Loucy (cell line): ENCODE measurements around the gene NUAK2.

Experiments
- H2AFZ ChIP-seq: fragments of 200-600 bp; sonication (generic); 2 replicates; pipeline ENCODE4 v1.6.0; 2016; ENCODE audit warnings: antibody characterized with exemption, mild to moderate bottlenecking, low read length, moderate library complexity
- H3F3A ChIP-seq: fragments of 200-600 bp; 2 replicates; pipeline ENCODE4 v1.6.0; 2016; ENCODE audit warnings: antibody characterized with exemption, low read depth, mild to moderate bottlenecking
- H3K27me3 ChIP-seq: fragments of 200-600 bp; sonication (generic); 2 replicates; pipeline ENCODE4 v1.6.1; 2014; ENCODE audit warnings: low read length, mild to moderate bottlenecking; ENCODE audit not compliant: insufficient read depth, poor library complexity, severe bottlenecking
- H3K36me3 ChIP-seq: fragments of 200-600 bp; sonication (generic); 2 replicates; pipeline ENCODE4 v1.6.1; 2016; ENCODE audit warnings: low read length; ENCODE audit not compliant: insufficient read depth
- H3K4me1 ChIP-seq: fragments of 200-600 bp; sonication (generic); 2 replicates; pipeline ENCODE4 v1.5.1; 2014; ENCODE audit warnings: low read length, mild to moderate bottlenecking; ENCODE audit not compliant: insufficient read depth, poor library complexity, severe bottlenecking
- H3K4me2 ChIP-seq: fragments of 200-600 bp; sonication (generic); 2 replicates; pipeline ENCODE4 v1.6.0; 2014; ENCODE audit warnings: antibody characterized with exemption, low read length, low read depth, mild to moderate bottlenecking; ENCODE audit not compliant: poor library complexity, severe bottlenecking
- H3K4me3 ChIP-seq: fragments of 200-600 bp; sonication (generic); 2 replicates; pipeline ENCODE4 v1.5.1; 2014; ENCODE audit warnings: low read length, mild to moderate bottlenecking, mixed read lengths; ENCODE audit not compliant: poor library complexity, severe bottlenecking
- H3K79me2 ChIP-seq: fragments of 200-600 bp; sonication (generic); 2 replicates; pipeline ENCODE4 v1.6.1; 2014; ENCODE audit warnings: low read length; ENCODE audit not compliant: insufficient read depth
- H3K9ac ChIP-seq: fragments of 200-600 bp; sonication (generic); 2 replicates; pipeline ENCODE4 v1.6.0; 2014; ENCODE audit warnings: mild to moderate bottlenecking, low read depth, low read length, moderate library complexity; ENCODE audit not compliant: poor library complexity, severe bottlenecking
- H3K9me2 ChIP-seq: fragments of 200-600 bp; sonication (generic); replicated peaks from 2 replicates; pipeline ENCODE4 v1.6.1; 2016; ENCODE audit warnings: low read depth, low read length, mixed read lengths
- H3K9me3 ChIP-seq: fragments of 200-600 bp; sonication (generic); 2 replicates; pipeline ENCODE4 v1.6.1; 2014; ENCODE audit warnings: mild to moderate bottlenecking, antibody characterized with exemption, low read length, low read depth; ENCODE audit not compliant: insufficient read depth
- H4K20me1 ChIP-seq: fragments of 200-600 bp; sonication (generic); 2 replicates; pipeline ENCODE4 v1.6.0; 2014; ENCODE audit warnings: antibody characterized with exemption, low read length, mild to moderate bottlenecking; ENCODE audit not compliant: insufficient read depth, poor library complexity, severe bottlenecking
- CTCF ChIP-seq: fragments of 200-600 bp; sonication (generic); conservative IDR thresholded peaks from 2 replicates; pipeline ENCODE4 v1.5.1; 2014; ENCODE audit warnings: mild to moderate bottlenecking, antibody characterized with exemption, low read length
- EZH2phosphoT487 ChIP-seq: fragments of 200-600 bp; IDR thresholded peaks from 2 replicates; pipeline ENCODE4 v1.6.1; 2018; ENCODE audit warnings: antibody characterized with exemption, mild to moderate bottlenecking, moderate library complexity, borderline replicate concordance

Gene NUAK2

GRCh38 chr1:205301842-205302588 lies 19.5 kb downstream of the NUAK2 start:
- H3F3A ChIP-seq, result no peaks in the 10 kb centered on the region
- no peak overlapping the region for H3K4me3 ChIP-seq
- H3K9me2 ChIP-seq, result no peaks in the 10 kb centered on the region
- H3K4me2 ChIP-seq, result no peak overlapping the region
- no peak overlapping the region for H2AFZ ChIP-seq
- H3K9me3 ChIP-seq, result no peaks in the 10 kb centered on the region
- H4K20me1 ChIP-seq, result no peaks in the 10 kb centered on the region
- no peaks in the 10 kb centered on the region for H3K27me3 ChIP-seq
- H3K9ac ChIP-seq, result no peak overlapping the region
- H3K4me1 ChIP-seq, result no peaks in the 10 kb centered on the region
- TF ChIP-seq CTCF (no peak), EZH2phosphoT487 (no peak)
- H3K79me2 ChIP-seq, result no peaks in the 10 kb centered on the region
- peaks cover 4% of the 10 kb centered on the region; the same call in 1 of the 2 replicates for H3K36me3 ChIP-seq

GRCh38 chr1:205301205-205301821 lies 20.2 kb downstream of the NUAK2 start:
- no peak overlapping the region for H3K9ac ChIP-seq
- H3K27me3 ChIP-seq, result no peaks in the 10 kb centered on the region
- no peaks in the 10 kb centered on the region for H3F3A ChIP-seq
- no peaks in the 10 kb centered on the region for H3K9me3 ChIP-seq
- no peak overlapping the region for H3K4me3 ChIP-seq
- H3K9me2 ChIP-seq, result no peaks in the 10 kb centered on the region
- H3K79me2 ChIP-seq, result no peaks in the 10 kb centered on the region
- H3K4me1 ChIP-seq, result no peaks in the 10 kb centered on the region
- H3K36me3 ChIP-seq, result peaks cover 4% of the 10 kb centered on the region; the same call in 1 of the 2 replicates
- no peak for TF ChIP-seq CTCF
- no peak for TF ChIP-seq EZH2phosphoT487
- no peaks in the 10 kb centered on the region for H4K20me1 ChIP-seq
- no peak overlapping the region for H2AFZ ChIP-seq
- H3K4me2 ChIP-seq, result no peak overlapping the region

GRCh38 chr1:205300149-205300548 lies 21.4 kb downstream of the NUAK2 start:
- no peaks in the 10 kb centered on the region for H3K4me1 ChIP-seq
- H3K9ac ChIP-seq, result no peak overlapping the region
- peaks cover 4% of the 10 kb centered on the region; the same call in 1 of the 2 replicates for H3K36me3 ChIP-seq
- no peaks in the 10 kb centered on the region for H3K27me3 ChIP-seq
- H4K20me1 ChIP-seq, result no peaks in the 10 kb centered on the region
- H3K9me2 ChIP-seq, result no peaks in the 10 kb centered on the region
- H3K4me2 ChIP-seq, result no peak overlapping the region
- H3K4me3 ChIP-seq, result no peak overlapping the region
- no peaks in the 10 kb centered on the region for H3K9me3 ChIP-seq
- no peaks in the 10 kb centered on the region for H3K79me2 ChIP-seq
- no peaks in the 10 kb centered on the region for H3F3A ChIP-seq
- H2AFZ ChIP-seq, result no peak overlapping the region
- TF ChIP-seq EZH2phosphoT487, result no peak
- no peak for TF ChIP-seq CTCF
